ENCODE measurements around the gene VGLL2.

DNA sequence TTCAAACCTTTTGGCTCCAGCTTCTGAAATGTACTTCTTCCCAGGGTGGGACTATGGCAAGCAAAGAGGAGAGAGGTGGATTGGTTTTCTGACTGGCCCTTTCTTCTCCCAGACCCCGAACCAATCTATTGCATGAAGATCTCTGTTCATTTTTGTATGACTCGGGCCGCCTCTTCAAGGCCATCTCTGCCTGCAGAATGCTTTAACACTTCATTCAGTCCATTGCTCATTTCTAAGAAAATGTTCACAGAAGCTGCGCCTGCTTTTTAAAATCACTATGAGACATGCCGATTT lies 1.6 kb downstream of the VGLL2 start:
- TF ChIP-seq ZBTB8A (CRISPR knock-in tag; IDR thresholded peaks at IDR 0.05; ENCODE audit: borderline replicate concordance, low read depth) = no peak
- TF ChIP-seq, protein P1, sequence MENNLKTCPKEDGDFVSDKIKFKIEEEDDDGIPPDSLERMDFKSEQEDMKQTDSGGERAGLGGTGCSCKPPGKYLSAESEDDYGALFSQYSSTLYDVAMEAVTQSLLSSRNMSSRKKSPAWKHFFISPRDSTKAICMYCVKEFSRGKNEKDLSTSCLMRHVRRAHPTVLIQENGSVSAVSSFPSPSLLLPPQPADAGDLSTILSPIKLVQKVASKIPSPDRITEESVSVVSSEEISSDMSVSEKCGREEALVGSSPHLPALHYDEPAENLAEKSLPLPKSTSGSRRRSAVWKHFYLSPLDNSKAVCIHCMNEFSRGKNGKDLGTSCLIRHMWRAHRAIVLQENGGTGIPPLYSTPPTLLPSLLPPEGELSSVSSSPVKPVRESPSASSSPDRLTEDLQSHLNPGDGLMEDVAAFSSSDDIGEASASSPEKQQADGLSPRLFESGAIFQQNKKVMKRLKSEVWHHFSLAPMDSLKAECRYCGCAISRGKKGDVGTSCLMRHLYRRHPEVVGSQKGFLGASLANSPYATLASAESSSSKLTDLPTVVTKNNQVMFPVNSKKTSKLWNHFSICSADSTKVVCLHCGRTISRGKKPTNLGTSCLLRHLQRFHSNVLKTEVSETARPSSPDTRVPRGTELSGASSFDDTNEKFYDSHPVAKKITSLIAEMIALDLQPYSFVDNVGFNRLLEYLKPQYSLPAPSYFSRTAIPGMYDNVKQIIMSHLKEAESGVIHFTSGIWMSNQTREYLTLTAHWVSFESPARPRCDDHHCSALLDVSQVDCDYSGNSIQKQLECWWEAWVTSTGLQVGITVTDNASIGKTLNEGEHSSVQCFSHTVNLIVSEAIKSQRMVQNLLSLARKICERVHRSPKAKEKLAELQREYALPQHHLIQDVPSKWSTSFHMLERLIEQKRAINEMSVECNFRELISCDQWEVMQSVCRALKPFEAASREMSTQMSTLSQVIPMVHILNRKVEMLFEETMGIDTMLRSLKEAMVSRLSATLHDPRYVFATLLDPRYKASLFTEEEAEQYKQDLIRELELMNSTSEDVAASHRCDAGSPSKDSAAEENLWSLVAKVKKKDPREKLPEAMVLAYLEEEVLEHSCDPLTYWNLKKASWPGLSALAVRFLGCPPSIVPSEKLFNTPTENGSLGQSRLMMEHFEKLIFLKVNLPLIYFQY (CRISPR knock-in tag; IDR thresholded peaks at IDR 0.05; ENCODE audit: borderline replicate concordance) = no peak
- TF ChIP-seq RAD21 (CRISPR knock-in tag; IDR thresholded peaks at IDR 0.05) = no peak
- TF ChIP-seq CHD2 (IDR thresholded peaks at IDR 0.05; ENCODE audit: low read depth, low read length) = no peak
- TF ChIP-seq, protein P2, sequence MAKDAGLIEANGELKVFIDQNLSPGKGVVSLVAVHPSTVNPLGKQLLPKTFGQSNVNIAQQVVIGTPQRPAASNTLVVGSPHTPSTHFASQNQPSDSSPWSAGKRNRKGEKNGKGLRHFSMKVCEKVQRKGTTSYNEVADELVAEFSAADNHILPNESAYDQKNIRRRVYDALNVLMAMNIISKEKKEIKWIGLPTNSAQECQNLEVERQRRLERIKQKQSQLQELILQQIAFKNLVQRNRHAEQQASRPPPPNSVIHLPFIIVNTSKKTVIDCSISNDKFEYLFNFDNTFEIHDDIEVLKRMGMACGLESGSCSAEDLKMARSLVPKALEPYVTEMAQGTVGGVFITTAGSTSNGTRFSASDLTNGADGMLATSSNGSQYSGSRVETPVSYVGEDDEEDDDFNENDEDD (CRISPR knock-in tag; IDR thresholded peaks at IDR 0.05; ENCODE audit: borderline replicate concordance) = no peak
- no peak for TF ChIP-seq SAFB2 (CRISPR knock-in tag; IDR thresholded peaks at IDR 0.05; ENCODE audit: borderline replicate concordance, low read depth)
- no peak for TF ChIP-seq SAP130 (CRISPR knock-in tag; IDR thresholded peaks at IDR 0.05; ENCODE audit: low read depth)
- TF ChIP-seq EZH2 (conservative IDR thresholded peaks at IDR 0.05; ENCODE audit: low read depth, low read length) = no peak
